Nephron (organoid): ENCODE results near the gene GCGR.
"Not testable (repeated sequence)": the region's sequence is repeated elsewhere in the genome, so short reads cannot be mapped to it uniquely, and the experiment has no call there.

Source experiments
- H3K27ac Mint-ChIP-seq, 3 experiments: 2 replicates each; pipeline ENCODE4 v1.8.0; 2020; ENCODE audit warnings: mixed read lengths in 3 of 3, mild to moderate bottlenecking in 2 of 3, moderate library complexity in 1 of 3
- H3K27me3 Mint-ChIP-seq: 2 replicates; pipeline ENCODE4 v1.8.0; 2021; ENCODE audit warnings: low read depth, mild to moderate bottlenecking, moderate library complexity, mixed read lengths
- H3K36me3 Mint-ChIP-seq: 2 replicates; pipeline ENCODE4 v1.8.0; 2020; ENCODE audit warnings: low read depth, mixed read lengths
- H3K4me1 Mint-ChIP-seq: 2 replicates; pipeline ENCODE4 v1.8.0; 2020; ENCODE audit warnings: mixed read lengths
- H3K4me3 Mint-ChIP-seq, 3 experiments: 2 replicates each; pipeline ENCODE4 v1.8.0; 2020; ENCODE audit warnings: mild to moderate bottlenecking in 3 of 3, mixed read lengths in 3 of 3, moderate library complexity in 2 of 3
- H3K9me3 Mint-ChIP-seq: 2 replicates; pipeline ENCODE4 v1.8.0; 2020; ENCODE audit warnings: mixed read lengths
- TF ChIP-seq, protein P1 (sequence below), 3 experiments: fragments of 200-600 bp; sonication (generic); IDR thresholded peaks; one replicate each; pipeline ENCODE4 v1.5.0; 2021; ENCODE audit warnings: antibody characterized with exemption in 3 of 3; ENCODE audit not compliant: unreplicated experiment in 3 of 3

GCGR gene

DNA sequence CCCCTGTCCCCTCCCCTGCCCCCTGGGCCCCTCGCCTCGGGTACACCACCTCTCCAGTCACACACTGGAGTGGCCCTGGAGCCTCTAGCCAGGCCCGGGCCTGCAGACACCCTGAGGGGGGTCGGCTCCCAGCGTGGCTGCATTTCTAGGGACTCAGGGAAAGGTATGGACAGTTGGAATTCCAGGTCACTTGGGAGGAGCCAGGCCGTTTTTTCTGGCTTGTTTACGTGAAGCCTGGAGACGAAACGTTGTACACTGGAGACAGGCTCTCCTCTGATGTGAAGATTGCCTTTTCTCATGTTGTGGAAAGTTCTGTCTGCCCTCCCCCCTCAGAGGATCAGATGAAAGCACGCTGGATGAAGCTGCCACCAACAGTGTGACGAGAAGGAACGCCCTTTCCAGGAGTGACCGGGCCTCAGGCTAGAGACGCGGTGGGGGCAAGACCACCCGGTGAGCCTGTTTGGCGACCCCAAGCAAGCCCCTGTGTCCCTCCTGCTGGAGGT lies 34.9 kb downstream of the GCGR start:
- no peaks in the 10 kb centered on the region for H3K9me3 Mint-ChIP-seq
- H3K4me1 Mint-ChIP-seq = no peaks in the 10 kb centered on the region
- no peaks in the 10 kb centered on the region for H3K27me3 Mint-ChIP-seq
- no peak overlapping the region for H3K4me3 Mint-ChIP-seq
- TF ChIP-seq, protein P1, sequence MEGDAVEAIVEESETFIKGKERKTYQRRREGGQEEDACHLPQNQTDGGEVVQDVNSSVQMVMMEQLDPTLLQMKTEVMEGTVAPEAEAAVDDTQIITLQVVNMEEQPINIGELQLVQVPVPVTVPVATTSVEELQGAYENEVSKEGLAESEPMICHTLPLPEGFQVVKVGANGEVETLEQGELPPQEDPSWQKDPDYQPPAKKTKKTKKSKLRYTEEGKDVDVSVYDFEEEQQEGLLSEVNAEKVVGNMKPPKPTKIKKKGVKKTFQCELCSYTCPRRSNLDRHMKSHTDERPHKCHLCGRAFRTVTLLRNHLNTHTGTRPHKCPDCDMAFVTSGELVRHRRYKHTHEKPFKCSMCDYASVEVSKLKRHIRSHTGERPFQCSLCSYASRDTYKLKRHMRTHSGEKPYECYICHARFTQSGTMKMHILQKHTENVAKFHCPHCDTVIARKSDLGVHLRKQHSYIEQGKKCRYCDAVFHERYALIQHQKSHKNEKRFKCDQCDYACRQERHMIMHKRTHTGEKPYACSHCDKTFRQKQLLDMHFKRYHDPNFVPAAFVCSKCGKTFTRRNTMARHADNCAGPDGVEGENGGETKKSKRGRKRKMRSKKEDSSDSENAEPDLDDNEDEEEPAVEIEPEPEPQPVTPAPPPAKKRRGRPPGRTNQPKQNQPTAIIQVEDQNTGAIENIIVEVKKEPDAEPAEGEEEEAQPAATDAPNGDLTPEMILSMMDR (IDR thresholded peaks at IDR 0.05; ENCODE audit: unreplicated experiment in 3 of 3) = no peak
- H3K27ac Mint-ChIP-seq = no peak overlapping the region
- H3K36me3 Mint-ChIP-seq = peaks cover 6% of the 10 kb centered on the region

DNA sequence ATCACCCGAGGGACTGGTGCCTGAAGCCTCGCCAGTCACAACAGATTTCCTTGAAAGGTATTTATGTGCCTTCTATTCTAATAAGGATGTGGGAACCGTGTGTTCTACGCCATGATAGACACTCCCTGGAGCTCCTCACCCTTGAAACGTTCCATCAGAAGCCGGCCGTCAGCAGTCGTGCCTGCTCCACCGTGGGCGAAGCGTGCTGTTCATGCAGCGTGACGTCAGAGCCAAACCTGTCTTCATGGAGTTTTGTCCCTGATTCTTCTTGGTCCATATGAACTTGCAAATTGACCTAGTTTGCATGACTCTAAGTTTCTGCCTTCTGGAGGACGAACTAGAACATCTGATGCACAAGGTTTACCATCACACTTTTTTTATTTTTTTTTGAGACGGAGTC lies 35.4 kb downstream of the GCGR start:
- no peak overlapping the region for H3K4me3 Mint-ChIP-seq
- H3K27ac Mint-ChIP-seq = peak overlapping the region in 1 of 3 experiments; percentile 55
- H3K4me1 Mint-ChIP-seq = no peaks in the 10 kb centered on the region
- TF ChIP-seq, protein P1 (IDR thresholded peaks at IDR 0.05; ENCODE audit: unreplicated experiment in 3 of 3) = no peak
- H3K9me3 Mint-ChIP-seq = no peaks in the 10 kb centered on the region
- peaks cover 6% of the 10 kb centered on the region for H3K36me3 Mint-ChIP-seq
- H3K27me3 Mint-ChIP-seq = no peaks in the 10 kb centered on the region

DNA sequence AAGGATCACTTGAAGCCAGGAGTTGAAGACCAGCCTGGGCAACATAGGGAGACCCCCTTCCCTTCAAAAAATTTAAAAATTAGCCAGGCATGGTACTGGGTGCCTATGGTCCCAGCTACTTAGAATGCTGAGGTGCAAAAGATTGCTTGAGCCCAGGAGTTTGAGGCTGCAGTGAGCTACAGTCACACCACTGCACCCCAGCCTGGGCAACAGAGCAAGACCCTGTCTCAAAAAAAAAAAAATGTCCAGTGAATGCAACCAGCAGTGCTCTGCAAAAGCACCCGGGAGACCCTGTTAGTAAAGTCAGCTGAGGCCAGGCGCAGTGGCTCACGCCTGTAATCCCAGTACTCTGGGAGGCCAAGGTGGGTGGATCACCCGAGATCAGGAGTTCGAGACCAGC lies 36.1 kb downstream of the GCGR start:
- H3K9me3 Mint-ChIP-seq, H3K4me3 Mint-ChIP-seq, H3K4me1 Mint-ChIP-seq, H3K27me3 Mint-ChIP-seq, H3K27ac Mint-ChIP-seq: not testable (repeated sequence)
- peaks cover 12% of the 10 kb centered on the region for H3K36me3 Mint-ChIP-seq

DNA sequence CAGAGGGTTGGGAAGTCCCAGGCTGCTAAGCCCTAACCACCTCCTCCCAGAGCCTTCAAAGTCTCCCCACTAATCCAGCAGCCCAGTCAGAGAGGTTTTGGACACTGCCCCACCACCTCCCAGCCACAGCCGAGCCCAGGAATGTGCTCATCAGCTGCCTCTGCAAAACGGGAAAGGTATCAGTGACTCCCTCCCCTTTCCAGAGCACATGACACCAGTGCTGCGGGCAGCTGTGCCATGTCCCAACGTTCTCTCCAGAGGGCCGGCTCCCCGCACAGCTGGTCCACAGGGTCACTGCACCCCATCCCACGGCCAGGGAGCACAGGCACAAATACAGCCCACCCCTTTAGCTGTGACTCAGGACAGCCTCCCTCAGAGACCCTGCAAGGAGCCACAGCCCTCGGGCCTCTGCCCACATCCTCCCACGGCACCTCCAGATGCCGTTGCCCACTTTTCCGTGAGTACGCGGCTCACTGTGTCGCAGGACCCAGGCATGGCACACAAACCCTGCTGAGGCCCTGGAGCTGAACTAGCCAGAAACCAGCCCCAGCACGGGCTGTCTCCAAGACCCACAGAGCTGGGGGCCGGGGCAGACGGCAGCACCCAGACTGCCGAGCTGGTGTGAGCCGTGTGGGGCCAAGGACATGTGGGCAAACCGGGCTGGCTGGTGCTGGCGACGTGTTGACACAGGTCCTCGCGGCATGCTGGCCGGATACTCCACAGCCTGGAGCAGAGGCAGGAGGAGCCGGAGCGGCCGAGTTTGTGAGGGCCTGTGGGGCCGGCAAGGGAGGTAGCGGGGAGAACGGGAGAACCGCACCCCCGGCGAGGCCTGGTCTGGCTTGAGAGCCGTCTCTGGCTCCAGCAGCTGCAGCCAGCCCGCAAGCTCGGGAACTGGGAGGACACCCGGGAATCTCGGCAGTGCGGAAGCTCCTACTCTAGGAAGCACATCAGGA lies 37.2 kb downstream of the GCGR start:
- no peaks in the 10 kb centered on the region for H3K9me3 Mint-ChIP-seq
- H3K4me1 Mint-ChIP-seq = no peaks in the 10 kb centered on the region
- TF ChIP-seq, protein P1 (IDR thresholded peaks at IDR 0.05; ENCODE audit: unreplicated experiment in 3 of 3) = no peak
- H3K27me3 Mint-ChIP-seq = no peaks in the 10 kb centered on the region
- peaks cover 18% of the 10 kb centered on the region for H3K36me3 Mint-ChIP-seq
- H3K27ac Mint-ChIP-seq = no peak overlapping the region
- H3K4me3 Mint-ChIP-seq = no peak overlapping the region

DNA sequence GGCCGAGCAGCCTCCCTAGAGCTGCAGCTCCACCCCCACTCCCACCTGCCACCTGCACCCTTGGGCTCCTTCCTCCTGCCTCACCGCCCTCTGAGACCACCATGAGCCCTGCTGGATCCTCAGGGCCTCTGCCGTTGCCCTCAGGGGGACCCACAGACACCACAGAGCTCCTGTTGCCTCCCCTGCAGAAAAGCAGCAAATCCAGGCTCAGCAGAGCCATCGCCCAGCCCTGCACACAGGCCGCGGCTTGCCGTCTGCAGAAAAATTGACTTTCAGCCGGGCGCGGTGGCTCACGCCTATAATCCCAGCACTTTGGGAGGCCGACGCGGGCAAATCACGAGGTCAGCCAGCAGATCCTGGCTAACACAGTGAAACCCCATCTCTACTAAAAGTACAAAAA lies 37.9 kb downstream of the GCGR start:
- TF ChIP-seq, protein P1 (IDR thresholded peaks at IDR 0.05; ENCODE audit: unreplicated experiment in 3 of 3) = no peak
- no peaks in the 10 kb centered on the region for H3K27me3 Mint-ChIP-seq
- H3K4me3 Mint-ChIP-seq = no peak overlapping the region
- no peak overlapping the region for H3K27ac Mint-ChIP-seq
- no peaks in the 10 kb centered on the region for H3K9me3 Mint-ChIP-seq
- H3K36me3 Mint-ChIP-seq = peaks cover 18% of the 10 kb centered on the region
- H3K4me1 Mint-ChIP-seq = no peaks in the 10 kb centered on the region

DNA sequence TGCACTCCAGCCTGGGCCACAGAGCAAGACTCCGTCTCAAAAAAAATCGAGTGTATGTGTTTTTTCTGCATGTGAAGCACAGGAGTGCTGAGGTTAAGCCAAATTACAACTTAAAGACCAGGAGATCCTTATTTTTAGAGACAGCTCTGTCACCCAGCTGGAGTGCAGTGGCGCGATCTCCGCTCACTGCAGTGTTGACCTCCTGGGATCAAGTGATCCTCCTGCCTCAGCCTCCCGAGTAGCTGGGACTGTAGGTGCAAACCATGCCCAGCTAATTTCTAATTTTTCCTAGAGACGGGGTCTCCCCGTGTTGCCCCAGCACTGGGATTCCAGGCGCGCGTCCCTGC lies 38.4 kb downstream of the GCGR start:
- no peak overlapping the region for H3K27ac Mint-ChIP-seq

More for the DNA sequence above, 38.4 kb downstream of the GCGR start:
- Mint-ChIP-seq H3K27me3 (no peaks in the 10 kb centered on the region), H3K4me3 (no peak overlapping the region), H3K4me1 (no peaks in the 10 kb centered on the region), H3K9me3 (no peaks in the 10 kb centered on the region), H3K36me3 (peaks cover 20% of the 10 kb centered on the region)
- TF ChIP-seq, protein P1 (IDR thresholded peaks at IDR 0.05; ENCODE audit: unreplicated experiment in 3 of 3) = no peak
